NCI-H748 (cell line): ENCODE data around the gene FHL5.
"Not testable (repeated sequence)": the region's sequence is repeated elsewhere in the genome, so short reads cannot be mapped to it uniquely, and the experiment has no call there.

Experiments used
- DNase-seq: peaks from one replicate; lab custom pipeline; 2025; ENCODE audit not compliant: unreplicated experiment; lab: John Stamatoyannopoulos, UW

FHL5 gene

GRCh38 chr6:96608074-96608473, 45.1 kb downstream of the FHL5 start:
- DNase-seq, result no peak

GRCh38 chr6:96610019-96610418, 47.1 kb downstream of the FHL5 start:
- DNase-seq, result no peak

- DNase-seq, result no peak
These were observed 48.5 kb downstream of the FHL5 start for GRCh38 chr6:96611342-96611991.

GRCh38 chr6:96613291-96613999, 50.5 kb downstream of the FHL5 start:
- peak; percentile 12 for DNase-seq

- DNase-seq, result no peak
These were observed 57.9 kb downstream of the FHL5 start for GRCh38 chr6:96620851-96621250.

GRCh38 chr6:96621983-96622382, 59.1 kb downstream of the FHL5 start:
- DNase-seq, result no peak

GRCh38 chr6:96624957-96625356, 62.0 kb downstream of the FHL5 start:
- DNase-seq, result no peak

GRCh38 chr6:96626759-96627364, 63.9 kb downstream of the FHL5 start:
- DNase-seq, result peak; percentile 75

GRCh38 chr6:96631248-96631647, 68.3 kb downstream of the FHL5 start:
- peak; percentile 86 for DNase-seq

GRCh38 chr6:96637979-96638378, 75.1 kb downstream of the FHL5 start:
- DNase-seq, result not testable (repeated sequence)

- DNase-seq, result peak; percentile 73
These were observed 82.2 kb downstream of the FHL5 start for GRCh38 chr6:96645106-96645505.

GRCh38 chr6:96649926-96650325, 87.0 kb downstream of the FHL5 start:
- no peak for DNase-seq

GRCh38 chr6:96651816-96652215, 88.9 kb downstream of the FHL5 start:
- DNase-seq, result no peak

GRCh38 chr6:96652552-96652951, 89.6 kb downstream of the FHL5 start:
- DNase-seq, result no peak

- DNase-seq, result no peak
These were observed 90.3 kb downstream of the FHL5 start for GRCh38 chr6:96653181-96653580.

GRCh38 chr6:96656567-96656966, 93.6 kb downstream of the FHL5 start:
- DNase-seq, result no peak

- peak; percentile 33 for DNase-seq
These were observed 94.4 kb downstream of the FHL5 start for GRCh38 chr6:96657344-96657743.

GRCh38 chr6:96659084-96659845, 96.3 kb downstream of the FHL5 start:
- peak; percentile 97 for DNase-seq
